ENCODE measurements around the gene ERP27. TPM values are rescaled to one million over a fixed set of nuclear protein-coding genes. Genes with fewer than 3 reads are reported as not detected.
A peak's percentile ranks its signal among the peaks of the same experiment; 100 is the strongest.

Gene ERP27
- total RNA-seq, 1 donor: 0.18 TPM

DNA sequence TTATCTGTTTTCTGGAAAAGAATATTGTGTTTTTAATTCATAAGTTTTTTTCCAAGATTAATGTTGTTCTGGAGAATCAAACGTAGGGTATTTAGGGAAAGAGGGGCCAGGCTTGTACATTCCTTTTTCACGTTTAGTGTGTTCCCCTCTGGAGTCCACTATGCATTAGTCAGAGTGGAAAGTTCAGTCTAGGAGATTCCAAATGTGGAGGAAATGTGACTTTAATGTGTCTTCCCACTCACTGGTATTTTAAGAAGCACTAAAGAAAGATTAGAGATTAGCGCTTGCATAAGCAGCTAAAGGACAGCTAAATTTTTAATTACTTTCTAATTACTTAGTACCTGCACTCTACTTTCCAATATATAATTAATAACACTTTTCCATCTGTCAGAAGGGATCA lies 30.1 kb upstream of the ERP27 start:
- TF ChIP-seq, protein P1, sequence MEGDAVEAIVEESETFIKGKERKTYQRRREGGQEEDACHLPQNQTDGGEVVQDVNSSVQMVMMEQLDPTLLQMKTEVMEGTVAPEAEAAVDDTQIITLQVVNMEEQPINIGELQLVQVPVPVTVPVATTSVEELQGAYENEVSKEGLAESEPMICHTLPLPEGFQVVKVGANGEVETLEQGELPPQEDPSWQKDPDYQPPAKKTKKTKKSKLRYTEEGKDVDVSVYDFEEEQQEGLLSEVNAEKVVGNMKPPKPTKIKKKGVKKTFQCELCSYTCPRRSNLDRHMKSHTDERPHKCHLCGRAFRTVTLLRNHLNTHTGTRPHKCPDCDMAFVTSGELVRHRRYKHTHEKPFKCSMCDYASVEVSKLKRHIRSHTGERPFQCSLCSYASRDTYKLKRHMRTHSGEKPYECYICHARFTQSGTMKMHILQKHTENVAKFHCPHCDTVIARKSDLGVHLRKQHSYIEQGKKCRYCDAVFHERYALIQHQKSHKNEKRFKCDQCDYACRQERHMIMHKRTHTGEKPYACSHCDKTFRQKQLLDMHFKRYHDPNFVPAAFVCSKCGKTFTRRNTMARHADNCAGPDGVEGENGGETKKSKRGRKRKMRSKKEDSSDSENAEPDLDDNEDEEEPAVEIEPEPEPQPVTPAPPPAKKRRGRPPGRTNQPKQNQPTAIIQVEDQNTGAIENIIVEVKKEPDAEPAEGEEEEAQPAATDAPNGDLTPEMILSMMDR (IDR thresholded peaks at IDR 0.05; ENCODE audit: insufficient read depth, low read length): no peak
- H3K4me3 ChIP-seq (ENCODE audit: low read depth, low read length): no peak overlapping the region
- no peak for DNase-seq (ENCODE audit: low read depth)

DNA sequence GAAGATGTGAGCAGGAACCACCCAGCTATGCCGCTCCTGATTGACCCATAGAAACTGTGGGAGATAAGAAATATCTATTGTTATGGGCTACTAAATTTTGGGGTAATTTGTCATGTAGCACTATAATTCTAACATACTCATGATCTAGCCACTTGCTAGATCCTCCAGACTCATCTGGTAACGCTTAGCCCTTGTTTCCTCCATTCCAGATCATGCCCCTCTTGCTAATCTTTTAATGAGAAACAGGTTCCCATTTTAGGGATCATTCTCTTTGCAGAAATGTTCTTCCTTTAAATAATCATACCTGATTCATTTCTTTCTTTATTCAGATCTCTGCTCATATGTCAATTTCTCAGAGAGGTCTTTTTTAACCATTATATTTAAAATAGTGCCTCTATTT lies 26.9 kb upstream of the ERP27 start:
- TF ChIP-seq, protein P1 (IDR thresholded peaks at IDR 0.05; ENCODE audit: insufficient read depth, low read length): no peak

DNA sequence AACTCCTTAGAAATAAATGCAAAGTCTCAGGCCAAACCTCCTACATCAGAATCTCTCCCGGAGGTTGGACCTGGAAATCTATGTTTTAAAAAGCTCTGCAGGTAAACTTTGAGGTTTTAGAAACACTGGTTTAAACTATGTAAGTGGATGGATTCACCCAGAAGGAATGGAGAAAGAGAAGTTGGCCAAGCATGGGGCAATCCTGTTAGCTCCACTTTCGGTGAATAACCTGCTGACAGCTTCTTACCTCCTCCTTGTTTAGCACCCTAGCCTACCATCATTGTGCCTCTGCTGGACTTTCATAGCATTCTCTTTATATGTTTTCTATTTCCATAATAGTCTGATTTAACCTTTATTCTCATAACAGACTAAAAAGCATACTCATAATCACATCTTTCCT lies 26.1 kb upstream of the ERP27 start:
- DNase-seq (ENCODE audit: low read depth): no peak
- TF ChIP-seq, protein P1 (IDR thresholded peaks at IDR 0.05; ENCODE audit: insufficient read depth, low read length): no peak
- H3K4me3 ChIP-seq (ENCODE audit: low read depth, low read length): no peak overlapping the region

More for the DNA sequence above, 26.9 kb upstream of the ERP27 start:
- H3K4me3 ChIP-seq (ENCODE audit: low read depth, low read length): no peak overlapping the region
- DNase-seq (ENCODE audit: low read depth): no peak

DNA sequence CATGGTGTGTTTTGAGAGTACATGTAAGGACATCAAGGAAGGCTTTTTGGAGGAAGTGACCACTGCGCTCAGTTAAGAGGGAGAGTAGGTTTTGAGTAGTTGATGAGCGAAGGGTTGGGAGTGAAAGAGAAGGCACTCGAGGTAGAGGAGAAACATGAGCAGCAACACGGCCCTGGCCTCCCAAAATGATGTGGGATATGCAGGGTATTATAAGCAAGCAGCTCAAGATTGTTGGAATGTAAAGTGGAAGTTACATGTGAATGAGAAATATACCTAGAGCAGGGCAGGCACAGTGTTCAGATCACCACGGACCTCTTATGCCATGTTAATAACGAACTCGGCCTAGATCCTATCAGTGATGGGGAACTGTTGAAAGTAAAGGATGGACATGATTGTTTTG lies 25.2 kb upstream of the ERP27 start:
- H3K4me3 ChIP-seq (ENCODE audit: low read depth, low read length): no peak overlapping the region
- DNase-seq (ENCODE audit: low read depth): no peak
- TF ChIP-seq, protein P1 (IDR thresholded peaks at IDR 0.05; ENCODE audit: insufficient read depth, low read length): no peak

DNA sequence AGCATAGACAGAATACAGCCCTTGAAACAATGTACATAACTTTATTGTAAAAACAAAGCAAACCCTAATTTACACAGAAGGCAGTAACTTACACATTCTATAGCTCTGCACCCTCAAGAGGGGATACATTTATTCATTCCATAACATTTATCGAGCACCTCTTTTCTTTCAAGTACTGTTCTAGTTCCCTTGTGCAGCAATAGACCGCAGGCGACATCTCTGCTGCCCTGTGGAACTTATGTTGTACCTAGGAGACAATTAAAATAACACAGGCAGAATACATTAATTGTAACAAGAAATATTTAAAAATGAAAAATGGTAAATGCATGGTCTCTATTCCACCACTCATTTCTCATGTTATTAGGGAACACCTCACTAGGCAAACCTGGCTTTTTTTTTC lies 24.5 kb upstream of the ERP27 start:
- TF ChIP-seq, protein P1 (IDR thresholded peaks at IDR 0.05; ENCODE audit: insufficient read depth, low read length): no peak
- H3K4me3 ChIP-seq (ENCODE audit: low read depth, low read length): no peak overlapping the region
- no peak for DNase-seq (ENCODE audit: low read depth)

DNA sequence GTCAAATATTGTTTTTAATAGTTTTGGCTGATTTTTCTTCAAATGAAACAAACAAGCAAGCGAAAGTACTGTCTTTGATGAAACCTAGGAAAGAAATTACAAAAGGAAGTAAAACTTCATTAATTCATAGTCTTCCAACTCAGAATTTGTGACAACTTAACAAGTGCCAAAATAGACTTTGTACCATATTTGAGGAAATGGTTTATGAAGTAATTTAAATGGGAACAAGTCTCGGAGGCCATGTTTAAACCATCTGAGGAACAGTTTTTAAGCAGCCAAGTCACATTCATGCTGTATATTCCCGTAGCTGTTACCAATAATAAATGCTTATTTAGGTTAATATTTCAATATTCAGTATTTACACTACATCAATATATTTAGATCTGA lies 23.8 kb upstream of the ERP27 start:
- H3K4me3 ChIP-seq (ENCODE audit: low read depth, low read length): no peak overlapping the region
- DNase-seq (ENCODE audit: low read depth): no peak
- TF ChIP-seq, protein P1 (IDR thresholded peaks at IDR 0.05; ENCODE audit: insufficient read depth, low read length): no peak

DNA sequence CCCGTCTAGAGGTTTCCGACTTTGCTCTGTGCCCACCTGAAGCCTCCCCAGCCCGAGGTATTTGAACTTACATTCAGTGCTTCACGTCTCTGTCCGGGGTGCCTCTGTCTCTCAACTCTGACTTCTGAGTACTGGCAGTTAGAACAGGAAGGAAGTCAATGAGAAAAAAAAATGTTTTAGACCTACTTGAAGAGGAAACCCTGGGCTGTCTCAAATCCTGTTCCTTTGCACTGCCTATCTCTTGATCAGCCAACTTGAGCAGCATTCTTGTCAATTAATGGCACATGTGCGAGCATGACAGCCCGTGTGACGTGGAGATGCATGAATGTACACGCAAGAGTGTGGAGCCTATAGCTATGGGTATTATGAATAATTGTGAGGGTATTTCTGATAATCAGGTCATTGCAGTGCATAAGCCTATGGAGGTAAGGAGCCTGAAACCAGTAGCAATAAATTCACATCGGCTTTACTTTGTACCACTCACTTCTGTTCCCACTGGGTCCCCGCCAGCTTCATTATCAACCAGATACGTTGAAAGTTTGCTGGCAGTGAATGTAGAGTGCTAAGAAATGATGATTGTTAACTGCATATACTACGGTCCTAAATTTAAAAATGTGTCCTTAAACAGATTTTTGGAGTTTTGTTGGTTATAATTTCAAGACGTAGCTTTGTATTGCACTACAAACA lies 23.3 kb upstream of the ERP27 start, which contains the start of gene ARHGDIB:
TSS of gene ARHGDIB (minus strand) at position 136 of the 687 bp plus-strand sequence. CDS start 10,889 bp downstream, outside the sequence.
- H3K4me3 ChIP-seq (ENCODE audit: low read depth, low read length): peak within 1 kb of the TSS; percentile 31
- TF ChIP-seq, protein P1 (IDR thresholded peaks at IDR 0.05; ENCODE audit: insufficient read depth, low read length): no peak
- DNase-seq (ENCODE audit: low read depth): no peak
